ENCODE measurements around the gene SLC8A1.

DNA sequence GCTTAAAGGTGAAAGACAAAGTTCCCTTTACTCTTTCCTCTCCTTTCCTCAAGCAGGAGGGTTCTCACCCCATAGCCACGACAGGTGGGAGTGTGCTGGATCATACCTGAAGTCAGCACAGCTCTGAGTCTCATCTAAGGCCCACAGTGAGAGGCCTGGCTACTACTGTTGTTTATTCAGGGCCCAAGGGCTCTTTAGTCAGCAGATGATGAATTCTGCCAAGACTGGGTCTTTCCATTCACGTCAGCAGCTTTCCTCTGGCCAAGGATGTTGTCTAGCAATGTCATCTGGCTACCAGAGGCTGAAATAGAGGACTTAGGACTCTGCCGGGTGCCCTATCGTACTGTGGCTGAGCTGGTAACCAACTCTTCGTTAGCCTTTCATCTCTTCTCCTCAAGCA lies 364.5 kb downstream of the SLC8A1 start:
- TF ChIP-seq EP300 (IDR thresholded peaks at IDR 0.05; ENCODE audit: low read depth): no peak
- no peak for TF ChIP-seq POLR2A (IDR thresholded peaks at IDR 0.05)
- TF ChIP-seq, protein P1, sequence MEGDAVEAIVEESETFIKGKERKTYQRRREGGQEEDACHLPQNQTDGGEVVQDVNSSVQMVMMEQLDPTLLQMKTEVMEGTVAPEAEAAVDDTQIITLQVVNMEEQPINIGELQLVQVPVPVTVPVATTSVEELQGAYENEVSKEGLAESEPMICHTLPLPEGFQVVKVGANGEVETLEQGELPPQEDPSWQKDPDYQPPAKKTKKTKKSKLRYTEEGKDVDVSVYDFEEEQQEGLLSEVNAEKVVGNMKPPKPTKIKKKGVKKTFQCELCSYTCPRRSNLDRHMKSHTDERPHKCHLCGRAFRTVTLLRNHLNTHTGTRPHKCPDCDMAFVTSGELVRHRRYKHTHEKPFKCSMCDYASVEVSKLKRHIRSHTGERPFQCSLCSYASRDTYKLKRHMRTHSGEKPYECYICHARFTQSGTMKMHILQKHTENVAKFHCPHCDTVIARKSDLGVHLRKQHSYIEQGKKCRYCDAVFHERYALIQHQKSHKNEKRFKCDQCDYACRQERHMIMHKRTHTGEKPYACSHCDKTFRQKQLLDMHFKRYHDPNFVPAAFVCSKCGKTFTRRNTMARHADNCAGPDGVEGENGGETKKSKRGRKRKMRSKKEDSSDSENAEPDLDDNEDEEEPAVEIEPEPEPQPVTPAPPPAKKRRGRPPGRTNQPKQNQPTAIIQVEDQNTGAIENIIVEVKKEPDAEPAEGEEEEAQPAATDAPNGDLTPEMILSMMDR (IDR thresholded peaks at IDR 0.05): no peak
